Endothelial cell of umbilical vein (primary cell): Measurements from ENCODE around the gene TDRD10.

Experiments used
- EZH2 ChIP-seq: IDR thresholded peaks from 2 replicates; pipeline ENCODE4 v1.6.1; 2012; ENCODE audit warnings: borderline replicate concordance, low read depth, mild to moderate bottlenecking, moderate library complexity, low read length, inconsistent platforms; ENCODE audit not compliant: severe bottlenecking
- FOS ChIP-seq: IDR thresholded peaks from 2 replicates; pipeline ENCODE4 v1.6.1; 2011; ENCODE audit warnings: mild to moderate bottlenecking, low read length, moderate library complexity, borderline replicate concordance; ENCODE audit not compliant: insufficient read depth
- MAX ChIP-seq: IDR thresholded peaks from 2 replicates; pipeline ENCODE4 v1.6.1; 2011; ENCODE audit not compliant: insufficient read depth, insufficient read length
- POLR2A ChIP-seq: IDR thresholded peaks from 2 replicates; pipeline ENCODE4 v1.6.1; 2012; ENCODE audit warnings: low read depth, mild to moderate bottlenecking, control low read depth, low read length
- POLR2AphosphoS5 ChIP-seq: IDR thresholded peaks from 2 replicates; pipeline ENCODE4 v1.6.1; 2012; ENCODE audit warnings: low read depth, mild to moderate bottlenecking, control low read depth, low read length, moderate library complexity; ENCODE audit not compliant: insufficient read depth
- TF ChIP-seq, protein P1 (sequence below), 2 donors: IDR thresholded peaks; 1 replicate in 1 of 2; 2 replicates in 1 of 2; pipeline ENCODE4 v1.5.1; 2011; ENCODE audit warnings: low read length in 2 of 2, mild to moderate bottlenecking in 2 of 2, moderate library complexity in 2 of 2, control low read depth in 1 of 2, inconsistent platforms in 1 of 2, low read depth in 1 of 2; ENCODE audit not compliant: insufficient read depth in 1 of 2; ENCODE audit errors: extremely low read depth in 1 of 2

- no peak for TF ChIP-seq POLR2AphosphoS5
- TF ChIP-seq POLR2A: no peak
- TF ChIP-seq, protein P1, sequence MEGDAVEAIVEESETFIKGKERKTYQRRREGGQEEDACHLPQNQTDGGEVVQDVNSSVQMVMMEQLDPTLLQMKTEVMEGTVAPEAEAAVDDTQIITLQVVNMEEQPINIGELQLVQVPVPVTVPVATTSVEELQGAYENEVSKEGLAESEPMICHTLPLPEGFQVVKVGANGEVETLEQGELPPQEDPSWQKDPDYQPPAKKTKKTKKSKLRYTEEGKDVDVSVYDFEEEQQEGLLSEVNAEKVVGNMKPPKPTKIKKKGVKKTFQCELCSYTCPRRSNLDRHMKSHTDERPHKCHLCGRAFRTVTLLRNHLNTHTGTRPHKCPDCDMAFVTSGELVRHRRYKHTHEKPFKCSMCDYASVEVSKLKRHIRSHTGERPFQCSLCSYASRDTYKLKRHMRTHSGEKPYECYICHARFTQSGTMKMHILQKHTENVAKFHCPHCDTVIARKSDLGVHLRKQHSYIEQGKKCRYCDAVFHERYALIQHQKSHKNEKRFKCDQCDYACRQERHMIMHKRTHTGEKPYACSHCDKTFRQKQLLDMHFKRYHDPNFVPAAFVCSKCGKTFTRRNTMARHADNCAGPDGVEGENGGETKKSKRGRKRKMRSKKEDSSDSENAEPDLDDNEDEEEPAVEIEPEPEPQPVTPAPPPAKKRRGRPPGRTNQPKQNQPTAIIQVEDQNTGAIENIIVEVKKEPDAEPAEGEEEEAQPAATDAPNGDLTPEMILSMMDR (IDR thresholded peaks at IDR 0.05; ENCODE audit: extremely low read depth in 1 of 2, insufficient read depth in 1 of 2, low read depth in 1 of 2, low read length in 2 of 2): no peak
- TF ChIP-seq EZH2: no peak
- TF ChIP-seq MAX: no peak
- no peak for TF ChIP-seq FOS
These were observed 91.4 kb downstream of the TDRD10 start for GRCh38 chr1:154593390-154593789.
